Gastrocnemius medialis (tissue), 4 donors: ENCODE measurements around the gene BIRC6.

Experiments used
- CTCF ChIP-seq, 5 experiments: fragments of 450-650 bp in 3 of 5; fragments of 200-600 bp in 2 of 5; sonication (generic) in 2 of 5; IDR thresholded peaks in 4 of 5; conservative IDR thresholded peaks in 1 of 5; 1 replicate in 4 of 5; 2 replicates in 1 of 5; pipeline ENCODE4 v1.5.1; 2016 to 2019; ENCODE audit warnings: antibody characterized with exemption in 5 of 5, mild to moderate bottlenecking in 3 of 5, moderate library complexity in 3 of 5
- POLR2A ChIP-seq, 2 donors: fragments of 450-650 bp; IDR thresholded peaks; one replicate each; pipeline ENCODE4 v1.6.1; 2017; ENCODE audit warnings: antibody characterized with exemption in 2 of 2, mild to moderate bottlenecking in 2 of 2, moderate library complexity in 2 of 2

GRCh38 chr2:32647180-32647651 is 290.4 kb downstream of the BIRC6 start:
- TF ChIP-seq CTCF (IDR thresholded peaks at IDR 0.05 in 4 of 5, conservative IDR thresholded peaks at IDR 0.05 in 1 of 5) (no peak), POLR2A (IDR thresholded peaks at IDR 0.05) (no peak)
